Gastroesophageal sphincter (tissue), 3 donors: ENCODE results near the gene BPIFA3.

Source experiments
- CTCF ChIP-seq, 4 experiments: fragments of 200-600 bp in 2 of 4; fragments of 450-650 bp in 2 of 4; sonication (generic) in 1 of 4; IDR thresholded peaks; one replicate each; pipeline ENCODE4 v1.5.1; 2017 to 2019; ENCODE audit warnings: antibody characterized with exemption in 4 of 4, mild to moderate bottlenecking in 2 of 4, moderate library complexity in 2 of 4
- EP300 ChIP-seq: sonication (generic); formaldehyde crosslinking; IDR thresholded peaks from one replicate; pipeline ENCODE4 v1.6.1; 2017; ENCODE audit warnings: antibody characterized with exemption, mild to moderate bottlenecking
- POLR2A ChIP-seq, 2 donors: fragments of 450-650 bp; IDR thresholded peaks; one replicate each; pipeline ENCODE4 v1.6.1; 2017; ENCODE audit warnings: antibody characterized with exemption in 2 of 2, mild to moderate bottlenecking in 2 of 2, moderate library complexity in 1 of 2
- POLR2AphosphoS5 ChIP-seq: sonication (generic); formaldehyde crosslinking; IDR thresholded peaks from one replicate; pipeline ENCODE4 v1.6.1; 2017; ENCODE audit warnings: antibody characterized with exemption

- TF ChIP-seq CTCF (IDR thresholded peaks at IDR 0.05) (no peak), POLR2A (IDR thresholded peaks at IDR 0.05) (no peak), EP300 (no peak), POLR2AphosphoS5 (no peak)
These were observed 22.3 kb downstream of the BPIFA3 start for GRCh38 chr20:33239418-33239817.
